A673 (cell line): ENCODE results near the gene SRRM3.

ENCODE experiments used
- EZH2 ChIP-seq: fragments of 200-600 bp; sonication (generic); IDR thresholded peaks from 2 replicates; pipeline ENCODE4 v1.6.1; 2017; ENCODE audit warnings: borderline replicate concordance, low read depth, mild to moderate bottlenecking, mixed read lengths, antibody characterized with exemption, low read length; ENCODE audit not compliant: poor library complexity, severe bottlenecking
- TF ChIP-seq, protein P1 (sequence below): fragments of 300-800, 200-600 bp; sonication (generic); conservative IDR thresholded peaks from 2 replicates; pipeline ENCODE4 v1.5.1; 2017; ENCODE audit warnings: low read depth, mild to moderate bottlenecking, antibody characterized with exemption, low read length, moderate library complexity, mixed read lengths

DNA sequence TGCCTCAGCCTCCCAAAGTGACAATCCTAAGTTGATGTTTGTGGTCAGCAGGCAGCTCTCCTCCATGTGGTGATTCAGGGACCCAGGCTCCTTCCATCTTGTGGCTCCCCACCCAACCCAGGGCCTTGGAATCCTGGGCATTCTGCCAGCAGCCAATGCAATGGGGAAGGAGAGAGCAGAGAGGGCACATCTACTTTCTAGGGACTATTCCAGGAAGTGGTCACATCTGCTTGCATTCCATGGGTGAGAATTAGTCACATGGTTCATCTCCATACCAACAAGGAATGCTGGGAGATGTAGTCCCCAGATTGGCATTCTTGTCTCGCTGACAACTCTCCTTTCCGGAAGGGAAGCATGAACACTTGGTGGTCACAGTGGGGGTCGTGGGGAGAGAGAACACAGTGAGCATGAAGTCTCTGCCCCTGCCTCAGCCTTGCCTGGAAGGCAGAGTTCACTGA lies 9.9 kb upstream of the SRRM3 start:
- TF ChIP-seq, protein P1, sequence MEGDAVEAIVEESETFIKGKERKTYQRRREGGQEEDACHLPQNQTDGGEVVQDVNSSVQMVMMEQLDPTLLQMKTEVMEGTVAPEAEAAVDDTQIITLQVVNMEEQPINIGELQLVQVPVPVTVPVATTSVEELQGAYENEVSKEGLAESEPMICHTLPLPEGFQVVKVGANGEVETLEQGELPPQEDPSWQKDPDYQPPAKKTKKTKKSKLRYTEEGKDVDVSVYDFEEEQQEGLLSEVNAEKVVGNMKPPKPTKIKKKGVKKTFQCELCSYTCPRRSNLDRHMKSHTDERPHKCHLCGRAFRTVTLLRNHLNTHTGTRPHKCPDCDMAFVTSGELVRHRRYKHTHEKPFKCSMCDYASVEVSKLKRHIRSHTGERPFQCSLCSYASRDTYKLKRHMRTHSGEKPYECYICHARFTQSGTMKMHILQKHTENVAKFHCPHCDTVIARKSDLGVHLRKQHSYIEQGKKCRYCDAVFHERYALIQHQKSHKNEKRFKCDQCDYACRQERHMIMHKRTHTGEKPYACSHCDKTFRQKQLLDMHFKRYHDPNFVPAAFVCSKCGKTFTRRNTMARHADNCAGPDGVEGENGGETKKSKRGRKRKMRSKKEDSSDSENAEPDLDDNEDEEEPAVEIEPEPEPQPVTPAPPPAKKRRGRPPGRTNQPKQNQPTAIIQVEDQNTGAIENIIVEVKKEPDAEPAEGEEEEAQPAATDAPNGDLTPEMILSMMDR = no peak
- TF ChIP-seq EZH2 = no peak
